DOHH2 (cell line): ENCODE results near the gene KCTD20.

Source experiments
- CTCF ChIP-seq: fragments of 200-600 bp; sonication (generic); IDR thresholded peaks from one replicate; pipeline ENCODE4 v1.5.1; 2014; ENCODE audit warnings: antibody characterized with exemption, mild to moderate bottlenecking, low read depth, low read length; ENCODE audit not compliant: poor library complexity, severe bottlenecking
- EZH2phosphoT487 ChIP-seq: fragments of 200-600 bp; sonication (generic); IDR thresholded peaks from 2 replicates; pipeline ENCODE4 v1.6.1; 2017; ENCODE audit warnings: borderline replicate concordance, mild to moderate bottlenecking, antibody characterized with exemption, low read length, moderate library complexity, mixed read lengths

GRCh38 chr6:36414481-36414880 lies 28.3 kb upstream of the KCTD20 start:
- TF ChIP-seq CTCF (no peak), EZH2phosphoT487 (no peak)
